ENCODE data around the gene FAM53B. TPM values are rescaled to one million over a fixed set of nuclear protein-coding genes. Genes with fewer than 3 reads are reported as not detected.
A peak's percentile ranks its signal among the peaks of the same experiment; 100 is the strongest.

FAM53B gene
- total and polyA plus RNA-seq, 5 donors = 34.6 to 58.3 (median 49.5) TPM

DNA sequence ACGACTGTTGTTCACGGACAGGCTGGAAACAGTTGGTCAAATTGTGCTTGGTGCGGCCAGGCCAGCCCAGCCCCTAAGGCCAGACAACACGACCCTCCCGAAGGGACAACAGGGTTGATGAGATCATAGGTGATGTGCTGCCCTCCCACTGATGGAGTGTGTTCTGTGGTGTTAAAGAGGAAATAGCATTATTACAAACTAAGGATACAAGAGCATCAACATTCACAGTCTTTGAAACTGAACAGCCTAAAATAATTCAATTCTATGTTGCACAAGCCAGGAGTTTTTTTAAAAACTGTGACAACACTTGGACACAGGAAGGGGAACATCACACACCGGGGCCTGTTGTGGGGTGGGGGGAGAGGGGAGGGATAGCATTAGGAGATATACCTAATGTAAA is 87.6 kb downstream of the FAM53B start:
- intact Hi-C loops (cut with DNase I) = no loop called here
- Histone ChIP-seq H3K27me3 (ENCODE audit: control insufficient read depth, insufficient read depth) (no peaks in the 10 kb centered on the region), H3K27ac (ENCODE audit: low read length) (no peak overlapping the region), H3K4me3 (ENCODE audit: low read length) (no peak overlapping the region), H3K4me1 (ENCODE audit: control insufficient read depth, insufficient read depth, low read length) (peaks cover 36% of the 10 kb centered on the region), H3K9me3 (ENCODE audit: control insufficient read depth, low read length) (no peaks in the 10 kb centered on the region)
- ATAC-seq (no peak), DNase-seq (peak in 1 of 3 donors; percentile 9)
- WGBS = 67% methylated on average over 6 of the region's 6 CpGs

GRCh38 chr10:124656113-124656490 is 88.1 kb downstream of the FAM53B start:
- H3K9me3 ChIP-seq (ENCODE audit: control insufficient read depth, low read length) = no peaks in the 10 kb centered on the region
- ATAC-seq (no peak), DNase-seq (peak; percentile 1 to 22 (median 10))
- H3K27ac ChIP-seq (ENCODE audit: low read length) = no peak overlapping the region
- H3K4me3 ChIP-seq (ENCODE audit: low read length) = no peak overlapping the region
- intact Hi-C loops (cut with DNase I) = no loop called here
- peaks cover 35% of the 10 kb centered on the region for H3K4me1 ChIP-seq (ENCODE audit: control insufficient read depth, insufficient read depth, low read length)
- H3K27me3 ChIP-seq (ENCODE audit: control insufficient read depth, insufficient read depth) = no peaks in the 10 kb centered on the region
- 95% methylated on average over 7 of the region's 7 CpGs for WGBS

DNA sequence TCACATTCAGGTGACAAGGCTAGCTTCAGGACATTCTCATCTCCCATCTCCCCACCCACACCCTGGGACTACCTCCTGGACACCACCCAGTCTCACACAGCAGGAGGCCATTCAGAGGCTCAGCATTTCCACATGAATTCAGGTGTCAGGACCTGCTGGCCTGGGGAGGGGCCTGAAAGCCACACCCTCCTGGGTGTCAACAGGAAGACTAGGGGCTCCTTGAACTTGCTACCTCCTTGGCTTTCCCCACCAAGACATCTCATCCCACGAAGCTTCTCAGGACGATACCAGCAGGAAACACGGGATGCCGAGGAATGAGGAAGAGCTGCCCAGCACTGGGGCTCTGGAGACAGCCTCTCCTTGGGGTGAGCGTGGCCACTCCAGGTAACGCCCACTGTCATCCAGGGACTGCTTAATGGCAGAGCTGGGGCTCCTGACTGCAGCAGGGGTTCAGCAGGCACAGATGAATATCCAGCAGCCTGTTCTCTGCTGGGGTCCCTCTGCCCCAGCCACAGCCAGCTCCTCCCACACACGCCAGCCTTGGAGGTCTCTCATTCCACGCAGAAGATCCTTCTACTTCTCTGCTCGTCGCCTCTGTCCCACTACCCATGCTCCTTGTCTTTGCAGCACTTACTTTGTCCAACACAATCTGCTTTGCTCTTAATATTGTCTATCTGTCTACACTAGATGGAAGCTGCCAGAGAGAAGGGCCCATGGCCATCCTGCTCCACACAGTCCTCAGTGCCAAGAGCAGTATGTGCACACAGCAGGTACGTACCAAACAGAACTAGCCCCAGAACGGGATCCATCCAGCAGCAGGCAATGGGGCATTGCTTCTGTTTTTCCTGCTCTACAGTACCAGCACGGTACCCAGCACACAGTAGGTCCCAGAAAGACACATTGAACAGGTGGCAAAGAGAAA is 88.7 kb downstream of the FAM53B start:
- H3K4me3 ChIP-seq (ENCODE audit: low read length) = no peak overlapping the region
- ATAC-seq (no peak), DNase-seq (peak; percentile 7 to 17 (median 10))
- peaks cover 37% of the 10 kb centered on the region for H3K4me1 ChIP-seq (ENCODE audit: control insufficient read depth, insufficient read depth, low read length)
- no peaks in the 10 kb centered on the region for H3K27me3 ChIP-seq (ENCODE audit: control insufficient read depth, insufficient read depth)
- H3K27ac ChIP-seq (ENCODE audit: low read length) = peak overlapping the region; percentile 9
- H3K9me3 ChIP-seq (ENCODE audit: control insufficient read depth, low read length) = no peaks in the 10 kb centered on the region
- intact Hi-C loops (cut with DNase I) = no loop called here
- WGBS = 81% methylated on average over 13 of the region's 13 CpGs

- DNase-seq (peak in 2 of 3 donors; percentile 4 to 29), ATAC-seq (no peak)
- intact Hi-C loops (cut with DNase I) = no loop called here
- Histone ChIP-seq H3K9me3 (ENCODE audit: control insufficient read depth, low read length) (no peaks in the 10 kb centered on the region), H3K27me3 (ENCODE audit: control insufficient read depth, insufficient read depth) (no peaks in the 10 kb centered on the region), H3K4me3 (ENCODE audit: low read length) (no peak overlapping the region), H3K4me1 (ENCODE audit: control insufficient read depth, insufficient read depth, low read length) (peaks cover 35% of the 10 kb centered on the region), H3K27ac (ENCODE audit: low read length) (peak overlapping the region; percentile 23)
- WGBS = 74% methylated on average over 7 of the region's 7 CpGs
These were observed 89.5 kb downstream of the FAM53B start for GRCh38 chr10:124654686-124655085.

GRCh38 chr10:124653811-124654651 is 90.1 kb downstream of the FAM53B start:
- 63% methylated on average over 17 of the region's 17 CpGs for WGBS
- no peaks in the 10 kb centered on the region for H3K27me3 ChIP-seq (ENCODE audit: control insufficient read depth, insufficient read depth)
- DNase-seq (peak in 2 of 3 donors; percentile 59 to 66), ATAC-seq (peak; percentile 45 to 72)
- H3K4me1 ChIP-seq (ENCODE audit: control insufficient read depth, insufficient read depth, low read length) = peaks cover 36% of the 10 kb centered on the region
- H3K27ac ChIP-seq (ENCODE audit: low read length) = peak overlapping the region; percentile 62
- H3K9me3 ChIP-seq (ENCODE audit: control insufficient read depth, low read length) = no peaks in the 10 kb centered on the region
- intact Hi-C loops (cut with DNase I) = no loop called here
- no peak overlapping the region for H3K4me3 ChIP-seq (ENCODE audit: low read length)

GRCh38 chr10:124653311-124653710 is 90.9 kb downstream of the FAM53B start:
- H3K9me3 ChIP-seq (ENCODE audit: control insufficient read depth, low read length) = no peaks in the 10 kb centered on the region
- peak in 2 of 3 donors; percentile 34 to 40 for DNase-seq
- H3K4me3 ChIP-seq (ENCODE audit: low read length) = no peak overlapping the region
- intact Hi-C loops (cut with DNase I) = no loop called here
- peaks cover 41% of the 10 kb centered on the region for H3K4me1 ChIP-seq (ENCODE audit: control insufficient read depth, insufficient read depth, low read length)
- no peaks in the 10 kb centered on the region for H3K27me3 ChIP-seq (ENCODE audit: control insufficient read depth, insufficient read depth)
- peak overlapping the region; percentile 62 for H3K27ac ChIP-seq (ENCODE audit: low read length)
- ATAC-seq = no peak
- WGBS = 73% methylated on average over 7 of the region's 7 CpGs

- Histone ChIP-seq H3K4me3 (ENCODE audit: low read length) (no peak overlapping the region), H3K27ac (ENCODE audit: low read length) (peak overlapping the region; percentile 3), H3K27me3 (ENCODE audit: control insufficient read depth, insufficient read depth) (no peaks in the 10 kb centered on the region), H3K4me1 (ENCODE audit: control insufficient read depth, insufficient read depth, low read length) (peaks cover 47% of the 10 kb centered on the region), H3K9me3 (ENCODE audit: control insufficient read depth, low read length) (no peaks in the 10 kb centered on the region)
- DNase-seq (peak in 2 of 3 donors; percentile 27 to 38), ATAC-seq (no peak)
- intact Hi-C loops (cut with DNase I) = no loop called here
- 85% methylated on average over 8 of the region's 8 CpGs for WGBS
These were observed 91.5 kb downstream of the FAM53B start for GRCh38 chr10:124652701-124653100.

- no peak for ATAC-seq
- no peaks in the 10 kb centered on the region for H3K9me3 ChIP-seq (ENCODE audit: control insufficient read depth, low read length)
- intact Hi-C loops (cut with DNase I) = no loop called here
- no peaks in the 10 kb centered on the region for H3K27me3 ChIP-seq (ENCODE audit: control insufficient read depth, insufficient read depth)
- WGBS = 93% methylated on average over 5 of the region's 5 CpGs
- H3K4me1 ChIP-seq (ENCODE audit: control insufficient read depth, insufficient read depth, low read length) = peaks cover 51% of the 10 kb centered on the region
- H3K27ac ChIP-seq (ENCODE audit: low read length) = no peak overlapping the region
- H3K4me3 ChIP-seq (ENCODE audit: low read length) = no peak overlapping the region
- peak in 2 of 3 donors; percentile 18 to 25 for DNase-seq
These were observed 92.0 kb downstream of the FAM53B start for GRCh38 chr10:124652200-124652599.

GRCh38 chr10:124651402-124651891 is 92.7 kb downstream of the FAM53B start:
- intact Hi-C loops (cut with DNase I) = no loop called here
- ATAC-seq = no peak
- 83% methylated on average over 14 of the region's 14 CpGs for WGBS
- Histone ChIP-seq H3K4me3 (ENCODE audit: low read length) (no peak overlapping the region), H3K9me3 (ENCODE audit: control insufficient read depth, low read length) (no peaks in the 10 kb centered on the region), H3K27me3 (ENCODE audit: control insufficient read depth, insufficient read depth) (no peaks in the 10 kb centered on the region), H3K27ac (ENCODE audit: low read length) (no peak overlapping the region), H3K4me1 (ENCODE audit: control insufficient read depth, insufficient read depth, low read length) (peaks cover 59% of the 10 kb centered on the region)
- peak in 2 of 3 donors; percentile 48 to 58 for DNase-seq

DNA sequence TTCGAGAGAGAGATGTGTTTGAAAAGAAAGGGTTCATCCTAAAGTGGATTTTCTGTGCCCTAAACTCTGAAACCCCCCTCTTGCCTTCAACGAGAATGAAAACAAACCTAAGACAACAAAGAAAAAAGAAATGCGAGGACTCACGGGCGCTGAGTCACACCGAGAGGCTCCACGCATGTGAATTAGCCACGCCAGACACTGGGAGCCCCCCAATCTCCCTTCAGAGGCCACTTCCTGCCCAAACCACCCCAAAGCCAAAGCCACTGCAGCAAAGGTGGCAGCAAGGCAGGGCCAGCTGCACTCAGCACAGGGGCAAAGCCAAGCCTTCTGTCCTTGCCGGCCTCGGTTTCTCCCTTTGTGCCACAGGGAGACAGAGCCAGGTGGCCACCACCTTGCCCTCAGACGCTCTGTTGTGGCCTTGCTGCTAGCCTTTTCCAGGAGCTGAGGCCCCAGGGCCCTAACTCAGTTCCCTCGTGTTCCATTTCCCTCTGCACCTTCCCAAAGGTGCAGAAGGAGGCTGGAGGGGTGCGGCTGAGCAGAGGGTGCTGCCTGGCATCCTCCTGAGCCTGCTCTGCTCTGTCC is 93.3 kb downstream of the FAM53B start:
- Histone ChIP-seq H3K9me3 (ENCODE audit: control insufficient read depth, low read length) (no peaks in the 10 kb centered on the region), H3K4me3 (ENCODE audit: low read length) (no peak overlapping the region), H3K27me3 (ENCODE audit: control insufficient read depth, insufficient read depth) (no peaks in the 10 kb centered on the region), H3K27ac (ENCODE audit: low read length) (no peak overlapping the region), H3K4me1 (ENCODE audit: control insufficient read depth, insufficient read depth, low read length) (peaks cover 64% of the 10 kb centered on the region)
- DNase-seq (peak in 2 of 3 donors; percentile 38 to 43), ATAC-seq (no peak)
- intact Hi-C loops (cut with DNase I) = no loop called here
- 81% methylated on average over 13 of the region's 13 CpGs for WGBS
